K562 (cell line): Measurements from ENCODE around the gene BDH1. TPM values are rescaled to one million over a fixed set of nuclear protein-coding genes. Genes with fewer than 3 reads are reported as not detected.

Experiments used
- ATAC-seq: fragments of 200-7000 bp; cut with Tn5 transposase; 3 replicates; pipeline ENCODE4 v1.9.1; 2020; ENCODE audit warnings: moderate library complexity
- BruUV-seq: library from RNA; stranded (reverse); fragments of 400-500 nt; replicated peaks from 2 replicates; lab custom pipeline; 2021; lab: Mats Ljungman, UMichigan
- CTCF ChIA-PET: fragments of 300-600 bp; formaldehyde crosslinking; extraction: SDS; loops from one replicate; lab custom pipeline; 2021; ENCODE audit warnings: low intra/inter-chr PET ratio; lab: Yijun Ruan, JAX
- POLR2A ChIA-PET: fragments of 300-600, 350-650 bp; sonication (Branson Sonifier 250); formaldehyde crosslinking; extraction: SDS; loops from one replicate; lab custom pipeline; 2021; ENCODE audit warnings: antibody characterized with exemption, inconsistent platforms; lab: Yijun Ruan, JAX
- DNase-seq, 4 experiments: peaks; one replicate each; pipeline versions ENCODE4 v3.0.0 to v3.0.0-alpha.2; 2011 to 2018; ENCODE audit warnings: low spot score in 3 of 4, mixed read lengths in 3 of 4; ENCODE audit errors: extremely low read depth in 1 of 4
- FAIRE-seq: peaks from 2 replicates; lab custom pipeline; 2011; peaks lifted over from hg19 to GRCh38; lab: Jason Lieb, UNC
- H2AFZ ChIP-seq: 2 replicates; pipeline ENCODE4 v1.6.0; 2011; ENCODE audit warnings: low read depth, low read length, control low read depth, inconsistent platforms
- H3K27ac ChIP-seq: fragments of 200-600 bp; 3 replicates; pipeline ENCODE4 v1.8.0; 2011; ENCODE audit warnings: low read depth, mild to moderate bottlenecking, control low read depth, inconsistent platforms, low read length, moderate library complexity, mixed read lengths; ENCODE audit errors: extremely low read depth
- H3K27me3 ChIP-seq, 2 experiments: fragments of 300-600 bp in 1 of 2; 2 replicates in 1 of 2; 3 replicates in 1 of 2; pipeline versions ENCODE4 v1.6.0 to v1.8.0; 2011; ENCODE audit warnings: inconsistent platforms in 2 of 2, low read length in 2 of 2, mild to moderate bottlenecking in 1 of 2, mixed read lengths in 1 of 2, moderate library complexity in 1 of 2; ENCODE audit not compliant: control insufficient read depth in 2 of 2, insufficient read depth in 2 of 2
- H3K36me3 ChIP-seq: fragments of 300-600 bp; 3 replicates; pipeline ENCODE4 v1.8.0; 2011; ENCODE audit warnings: mild to moderate bottlenecking, low read length, inconsistent platforms; ENCODE audit not compliant: control insufficient read depth, insufficient read depth
- H3K4me1 ChIP-seq, 2 experiments: fragments of 200-600 bp in 1 of 2; replicated peaks in 1 of 2; 2 replicates in 1 of 2; 3 replicates in 1 of 2; pipeline versions ENCODE4 v1.5.1 to v1.8.0; 2011; ENCODE audit warnings: inconsistent platforms in 2 of 2, low read length in 2 of 2, mild to moderate bottlenecking in 1 of 2, mixed read lengths in 1 of 2, moderate library complexity in 1 of 2; ENCODE audit not compliant: control insufficient read depth in 2 of 2, insufficient read depth in 2 of 2
- H3K4me2 ChIP-seq: 2 replicates; pipeline ENCODE4 v1.6.1; 2011; ENCODE audit warnings: low read length, control low read depth, inconsistent platforms, mixed read lengths; ENCODE audit not compliant: insufficient read depth
- H3K4me3 ChIP-seq: fragments of 200-600 bp; sonication (generic), shearing (Covaris generic); 2 replicates; pipeline ENCODE4 v1.5.1; 2016; ENCODE audit warnings: control low read depth, inconsistent platforms
- H3K79me2 ChIP-seq: fragments of 200-600 bp; 3 replicates; pipeline ENCODE4 v1.8.0; 2011; ENCODE audit warnings: low read length, inconsistent platforms; ENCODE audit not compliant: control insufficient read depth, insufficient read depth
- H3K9ac ChIP-seq, 2 experiments: 2 replicates each; pipeline versions ENCODE4 v1.6.0 to v1.6.1; 2011; ENCODE audit warnings: low read depth in 2 of 2, low read length in 2 of 2, control low read depth in 1 of 2, inconsistent platforms in 1 of 2, mild to moderate bottlenecking in 1 of 2, mixed read lengths in 1 of 2; ENCODE audit not compliant: insufficient read depth in 1 of 2
- H3K9me1 ChIP-seq: one replicate; pipeline ENCODE4 v1.6.0; 2011; ENCODE audit warnings: inconsistent platforms, mild to moderate bottlenecking, low read length, moderate library complexity; ENCODE audit not compliant: control insufficient read depth, insufficient read depth
- H3K9me3 ChIP-seq: replicated peaks from 2 replicates; pipeline ENCODE4 v1.5.1; 2011; ENCODE audit warnings: low read depth, low read length, inconsistent platforms; ENCODE audit not compliant: control insufficient read depth, insufficient read depth
- H4K20me1 ChIP-seq: replicated peaks from 2 replicates; pipeline ENCODE4 v1.6.1; 2011; ENCODE audit warnings: low read length, inconsistent platforms, mixed read lengths; ENCODE audit not compliant: control insufficient read depth, insufficient read depth
- ASH1L ChIP-seq: fragments of 450-650 bp; IDR thresholded peaks from 2 replicates; pipeline ENCODE4 v1.6.1; 2018; ENCODE audit warnings: borderline replicate concordance, mild to moderate bottlenecking, low read depth; ENCODE audit not compliant: partially characterized antibody
- COPS2 ChIP-seq: fragments of 450-650 bp; conservative IDR thresholded peaks from 2 replicates; pipeline ENCODE4 v1.6.1; 2016; ENCODE audit warnings: mild to moderate bottlenecking, moderate library complexity
- HEY1 ChIP-seq: fragments of 250-450 bp; sonication (Bioruptor Pico); IDR thresholded peaks from 2 replicates; pipeline ENCODE4 v1.5.0; 2020; ENCODE audit warnings: mild to moderate bottlenecking, moderate library complexity, borderline replicate concordance
- HSF4 ChIP-seq: fragments of 250-450 bp; sonication (Bioruptor Pico); IDR thresholded peaks from 2 replicates; pipeline ENCODE4 v2.1.2; 2022; ENCODE audit warnings: mild to moderate bottlenecking, moderate library complexity, borderline replicate concordance
- MBD2 ChIP-seq: sonication (generic); IDR thresholded peaks from 2 replicates; pipeline ENCODE4 v1.6.1; 2016; ENCODE audit warnings: low read depth, borderline replicate concordance
- NELFE ChIP-seq: IDR thresholded peaks from 2 replicates; pipeline ENCODE4 v1.6.1; 2011; ENCODE audit warnings: mild to moderate bottlenecking; ENCODE audit not compliant: insufficient read depth, insufficient read length
- POLR2A ChIP-seq: fragments of 450-650 bp; conservative IDR thresholded peaks from 2 replicates; pipeline ENCODE4 v1.6.1; 2016
- SREBF1 ChIP-seq: fragments of 150-350 bp; IDR thresholded peaks from 2 replicates; pipeline ENCODE4 v1.6.1; 2014; ENCODE audit warnings: antibody characterized with exemption, low read depth, low read length, borderline replicate concordance
- ZNF197 ChIP-seq: fragments of 200-800 bp; sonication (Bioruptor generic); IDR thresholded peaks from 2 replicates; pipeline ENCODE4 v1.6.1; 2016; ENCODE audit warnings: low read depth, missing genetic modification characterization, missing compliant biosample characterization
- WGBS: fragments of 100-300 bp; shearing (Covaris generic); methylation state at CpG from one replicate; pipeline ENCODE4 v1.1.6; 2016; ENCODE audit warnings: low coverage, mixed read lengths; ENCODE audit not compliant: insufficient coverage; ENCODE audit errors: missing lambda C conversion rate; 5-methylcytosine and 5-hydroxymethylcytosine counted together
- in situ Hi-C: fragments of 300-500 bp; cut with MboI; formaldehyde crosslinking; loops from 4 replicates; pipeline ENCODE4 v1.15.0; 2018; ENCODE audit warnings: inconsistent platforms, mixed read lengths
- intact Hi-C: fragments of 100-400 bp; cut with micrococcal nuclease; formaldehyde crosslinking; loops from 2 replicates; pipeline ENCODE4 v1.14.2; 2022
- polyA plus RNA-seq, 8 experiments: library from polyadenylated mRNA; depleted of rRNA in 4 of 8; stranded (reverse) in 5 of 8; unstranded in 3 of 8; fragments of >200 nt; fragmentation: Nextera tagmentation in 2 of 8; fragmentation: Illumina TruSeq in 1 of 8; extraction: Ambion mirVana in 2 of 8; extraction: Trizol in 1 of 8; gene quantifications; 2 replicates each; pipeline versions ENCODE4 v1.2.1 to v1.2.3, GENCODE V29; 2011 to 2014; ENCODE audit warnings: inconsistent platforms in 1 of 8, missing spikeins in 1 of 8
- total RNA-seq, 7 experiments: library from RNA; depleted of rRNA in 6 of 7; stranded (reverse); fragments of >200 nt in 6 of 7; fragmentation: Illumina TruSeq in 2 of 7; extraction: Trizol in 2 of 7; gene quantifications; 2 replicates each; pipeline versions ENCODE4 v1.2.1 to v1.2.3, GENCODE V29; 2011 to 2021; ENCODE audit warnings: low replicate concordance in 1 of 7
- TF ChIP-seq, protein P1 (sequence below): sonication (generic); formaldehyde crosslinking; IDR thresholded peaks from 2 replicates; pipeline ENCODE4 v1.8.1; 2023; ENCODE audit warnings: mild to moderate bottlenecking, missing genetic modification reagents, moderate library complexity

BDH1 gene
- total and polyA plus RNA-seq, 9 of the 15 experiments (the other 6 are each of a cell fraction or from before 2014, with no cell fraction given) = 0.07 to 0.89 (median 0.12) TPM; not detected in 3

DNA sequence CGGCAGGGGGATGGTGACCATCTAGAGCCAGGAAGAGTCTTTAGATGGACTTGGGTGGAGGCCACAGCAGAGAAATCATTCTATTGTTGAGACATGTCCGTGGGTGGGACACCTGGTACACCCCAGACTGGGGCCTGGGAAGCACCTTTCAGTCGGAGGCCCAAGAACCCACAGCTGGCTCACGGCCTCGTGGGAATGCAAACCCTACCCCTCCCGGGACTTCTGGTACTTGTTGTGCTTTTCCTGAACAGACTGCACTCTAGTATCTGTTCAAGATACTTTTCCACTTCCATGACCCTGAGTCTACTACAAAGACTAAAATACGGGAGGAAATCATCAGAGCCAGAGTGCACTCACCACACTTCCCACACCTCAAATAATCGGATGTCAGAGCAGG lies 60.7 kb downstream of the BDH1 start:
- CTCF ChIA-PET = no interaction called here
- Histone ChIP-seq H3K9me3 (no peaks in the 10 kb centered on the region), H4K20me1 (no peaks in the 10 kb centered on the region), H3K9me1 (no peaks in the 10 kb centered on the region), H3K4me1 (peaks cover 6 to 10% of the 10 kb centered on the region in 2 experiments; a peak in 4 of 5 replicates), H3K36me3 (no peaks in the 10 kb centered on the region), H3K9ac (no peak overlapping the region), H3K79me2 (no peaks in the 10 kb centered on the region), H3K27me3 (peaks cover 14 to 72% of the 10 kb centered on the region in 2 experiments; a peak in 4 of 5 replicates), H3K4me3 (no peak overlapping the region), H3K4me2 (no peak overlapping the region), H3K27ac (no peak overlapping the region), H2AFZ (no peak overlapping the region)
- in situ Hi-C loops = no loop called here
- intact Hi-C loops = no loop called here
- DNase-seq = no peak
- no peak for ATAC-seq
- BruUV-seq = no TSS peak
- POLR2A ChIA-PET = interaction anchor here (0.7 kb wide), 1 partner anchor 290 kb away, joined by 3 read pairs; no protein-coding TSS in a partner anchor
- WGBS = 16% methylated on average over 8 of the region's 8 CpGs
- FAIRE-seq = no peak
- no peak for TF ChIP-seq NELFE
- TF ChIP-seq COPS2 = no peak
- TF ChIP-seq POLR2A = no peak
- no peak for TF ChIP-seq SREBF1
- TF ChIP-seq, protein P1, sequence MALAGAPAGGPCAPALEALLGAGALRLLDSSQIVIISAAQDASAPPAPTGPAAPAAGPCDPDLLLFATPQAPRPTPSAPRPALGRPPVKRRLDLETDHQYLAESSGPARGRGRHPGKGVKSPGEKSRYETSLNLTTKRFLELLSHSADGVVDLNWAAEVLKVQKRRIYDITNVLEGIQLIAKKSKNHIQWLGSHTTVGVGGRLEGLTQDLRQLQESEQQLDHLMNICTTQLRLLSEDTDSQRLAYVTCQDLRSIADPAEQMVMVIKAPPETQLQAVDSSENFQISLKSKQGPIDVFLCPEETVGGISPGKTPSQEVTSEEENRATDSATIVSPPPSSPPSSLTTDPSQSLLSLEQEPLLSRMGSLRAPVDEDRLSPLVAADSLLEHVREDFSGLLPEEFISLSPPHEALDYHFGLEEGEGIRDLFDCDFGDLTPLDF = no peak
- TF ChIP-seq HEY1 = no peak
- no peak for TF ChIP-seq MBD2
- no peak for TF ChIP-seq HSF4
- no peak for TF ChIP-seq ASH1L
- no peak for TF ChIP-seq ZNF197
